ENCODE data around the gene KCNMA1.

KCNMA1 gene

DNA sequence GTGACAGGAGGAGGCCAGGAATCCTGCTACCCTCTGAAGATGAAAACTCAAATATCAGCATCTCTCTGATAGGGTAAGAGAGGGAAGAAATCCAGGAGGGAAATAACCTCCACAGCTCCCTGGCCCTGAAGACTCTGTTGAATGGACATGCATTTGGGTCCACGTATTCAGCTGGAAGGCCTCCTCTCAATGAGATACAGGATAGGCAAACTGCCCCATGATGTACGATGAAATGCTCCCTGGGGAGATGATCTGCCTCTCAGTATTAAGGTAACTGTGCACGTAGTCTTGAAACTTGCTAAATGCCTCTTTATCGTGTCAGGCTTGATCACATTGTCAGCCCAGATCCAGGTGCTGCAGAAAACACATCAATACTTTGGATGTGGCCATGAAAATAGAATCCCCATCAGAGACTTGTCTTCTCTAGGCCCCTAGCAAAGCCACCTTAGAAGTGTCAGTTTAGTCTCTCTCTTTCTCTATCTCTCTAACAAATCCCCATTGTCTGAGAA, 384.0 kb downstream of the KCNMA1 start:
- no peak for DNase-seq

DNA sequence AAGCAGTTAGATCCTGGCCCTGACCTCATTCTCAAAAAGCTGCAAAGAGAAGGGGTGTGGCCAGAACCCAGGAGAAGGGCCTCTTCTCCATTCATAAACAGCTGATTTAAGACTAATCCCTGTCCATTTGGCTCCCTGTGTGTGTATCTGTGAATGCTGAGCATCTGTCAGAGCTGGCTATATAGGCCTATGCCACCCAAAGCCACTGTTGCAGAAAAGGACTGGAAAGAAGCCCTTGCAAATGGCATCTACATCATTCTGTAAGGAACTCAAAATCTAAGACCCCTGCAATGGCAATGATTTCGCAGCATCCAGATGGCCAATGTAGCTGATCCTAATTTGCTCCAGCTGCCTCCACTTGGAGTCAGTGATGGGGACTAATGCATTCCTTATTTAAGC, 384.5 kb downstream of the KCNMA1 start:
- DNase-seq, result no peak

DNA sequence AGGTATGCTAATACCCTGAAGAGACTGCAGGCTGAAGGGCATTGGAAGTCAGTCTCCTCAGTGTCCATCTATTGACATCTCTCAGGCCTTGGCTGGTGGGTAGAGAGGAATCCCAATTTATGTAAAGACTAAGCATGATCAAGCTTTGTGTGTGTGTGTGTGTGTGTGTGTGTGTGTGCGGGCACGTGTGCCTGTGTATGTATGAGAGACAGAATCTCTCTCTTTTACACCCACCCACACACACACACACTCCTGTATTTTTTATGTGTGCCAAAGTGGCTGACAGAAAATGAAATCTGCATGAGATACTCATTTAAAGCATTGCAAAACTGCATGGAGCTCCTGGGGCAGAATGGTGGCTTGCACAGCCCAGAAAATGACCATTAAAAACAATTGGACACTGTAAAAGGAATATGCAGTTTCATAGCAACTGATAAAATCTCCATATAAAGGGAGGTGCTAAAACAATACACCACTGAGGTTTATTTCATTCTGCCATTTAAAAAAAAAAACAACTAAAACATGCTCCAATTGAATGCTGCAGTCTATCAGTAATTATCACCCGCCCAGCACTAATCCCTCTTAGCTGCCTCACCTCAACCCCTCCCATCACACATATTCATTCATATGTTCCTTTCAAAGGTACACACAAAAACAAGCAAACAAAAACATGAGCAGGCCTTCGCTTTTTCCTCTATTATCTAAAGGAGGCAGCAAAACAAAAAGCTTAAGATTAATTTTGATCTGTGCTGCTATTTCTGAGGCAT, 385.0 kb downstream of the KCNMA1 start:
- DNase-seq, result no peak

DNA sequence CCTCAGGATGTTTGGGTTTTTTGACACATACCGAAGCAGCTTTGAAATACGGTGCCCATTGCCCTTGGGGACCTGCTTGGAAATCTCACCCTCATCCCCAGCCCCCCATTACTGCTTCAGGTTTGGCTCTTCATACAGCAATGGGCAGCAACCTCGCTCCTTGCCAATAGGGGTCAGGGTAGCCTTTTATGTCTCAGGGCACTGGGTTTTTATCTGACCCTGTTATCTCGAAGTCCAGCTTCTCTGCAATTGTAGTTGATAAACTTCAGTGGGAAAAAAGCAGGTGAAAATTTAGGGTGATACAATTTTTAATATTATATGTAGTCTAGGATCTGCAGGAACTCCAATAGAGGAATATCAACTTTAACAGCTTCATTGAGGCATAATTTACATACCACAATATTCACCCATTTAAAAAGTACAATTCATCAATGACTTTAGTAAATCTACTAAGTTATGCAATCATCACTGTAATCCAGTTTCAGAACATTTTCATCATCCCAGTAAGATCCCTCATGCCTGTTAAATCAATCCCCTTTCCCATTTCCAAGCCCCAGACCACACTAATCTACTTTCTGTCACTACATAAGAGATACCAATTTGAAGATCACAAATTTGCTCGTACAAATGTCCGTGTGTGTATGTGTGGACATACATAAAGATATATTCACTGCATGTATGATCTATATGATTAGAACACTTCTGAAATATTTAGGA, 386.2 kb downstream of the KCNMA1 start:
- DNase-seq, result no peak

DNA sequence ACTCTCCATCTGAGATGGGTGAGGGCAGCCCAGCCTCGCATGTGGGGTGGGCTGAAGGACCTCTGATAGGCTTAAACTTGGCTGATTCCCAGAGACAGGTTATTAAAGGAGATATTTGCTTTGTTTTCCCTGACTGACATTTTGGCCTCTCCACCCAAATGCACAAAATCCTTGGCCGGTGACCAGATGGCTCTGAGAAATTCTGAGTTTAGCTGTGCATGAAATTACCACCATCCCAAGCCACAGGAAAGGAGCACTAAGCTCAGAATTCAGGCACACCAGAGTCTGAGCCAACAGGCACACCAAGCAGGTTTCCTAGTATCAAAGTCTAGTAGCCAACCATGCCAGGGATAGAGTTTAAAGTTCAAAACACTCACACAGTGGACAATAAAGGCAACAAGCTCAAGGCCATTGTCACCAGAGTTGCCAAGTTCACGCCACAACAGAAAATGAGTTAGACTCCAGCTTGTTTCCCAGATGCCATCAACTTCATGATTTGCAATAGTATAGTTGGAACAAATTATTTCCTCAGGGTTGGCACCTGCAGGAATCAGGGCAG, 387.6 kb downstream of the KCNMA1 start:
- no peak for DNase-seq

DNA sequence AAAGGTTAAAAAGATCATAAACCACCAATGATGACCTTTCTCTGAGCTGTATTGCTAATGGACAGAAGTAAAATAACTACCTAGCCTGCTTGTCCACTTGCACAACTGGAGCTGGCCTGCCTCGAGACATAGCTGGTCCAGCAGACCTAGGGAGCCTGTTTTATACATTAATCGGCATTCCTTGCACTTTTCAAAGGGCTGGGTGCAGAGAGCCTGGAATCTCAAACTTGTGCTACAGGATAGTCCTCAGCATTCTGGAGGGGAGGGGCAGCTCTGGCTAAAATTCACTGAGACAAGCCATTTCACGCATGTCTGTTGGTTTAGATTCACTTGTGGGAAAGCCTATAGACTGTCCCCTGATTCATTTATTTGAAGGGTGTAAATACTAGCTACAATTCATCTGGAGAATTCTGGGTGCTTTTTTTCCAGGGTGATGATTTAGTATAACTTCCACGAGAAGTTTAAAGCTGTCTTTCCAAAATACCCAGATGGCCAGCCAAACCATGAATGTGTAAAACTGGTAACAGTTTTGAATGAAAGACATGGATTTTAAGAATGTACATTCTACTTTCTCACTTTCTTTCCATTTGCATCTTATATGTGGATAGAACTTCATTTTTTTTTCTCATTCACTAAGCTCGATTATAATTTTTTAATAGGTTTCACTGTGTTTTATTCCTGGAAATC, 389.4 kb downstream of the KCNMA1 start:
- DNase-seq, result peak; percentile 38

DNA sequence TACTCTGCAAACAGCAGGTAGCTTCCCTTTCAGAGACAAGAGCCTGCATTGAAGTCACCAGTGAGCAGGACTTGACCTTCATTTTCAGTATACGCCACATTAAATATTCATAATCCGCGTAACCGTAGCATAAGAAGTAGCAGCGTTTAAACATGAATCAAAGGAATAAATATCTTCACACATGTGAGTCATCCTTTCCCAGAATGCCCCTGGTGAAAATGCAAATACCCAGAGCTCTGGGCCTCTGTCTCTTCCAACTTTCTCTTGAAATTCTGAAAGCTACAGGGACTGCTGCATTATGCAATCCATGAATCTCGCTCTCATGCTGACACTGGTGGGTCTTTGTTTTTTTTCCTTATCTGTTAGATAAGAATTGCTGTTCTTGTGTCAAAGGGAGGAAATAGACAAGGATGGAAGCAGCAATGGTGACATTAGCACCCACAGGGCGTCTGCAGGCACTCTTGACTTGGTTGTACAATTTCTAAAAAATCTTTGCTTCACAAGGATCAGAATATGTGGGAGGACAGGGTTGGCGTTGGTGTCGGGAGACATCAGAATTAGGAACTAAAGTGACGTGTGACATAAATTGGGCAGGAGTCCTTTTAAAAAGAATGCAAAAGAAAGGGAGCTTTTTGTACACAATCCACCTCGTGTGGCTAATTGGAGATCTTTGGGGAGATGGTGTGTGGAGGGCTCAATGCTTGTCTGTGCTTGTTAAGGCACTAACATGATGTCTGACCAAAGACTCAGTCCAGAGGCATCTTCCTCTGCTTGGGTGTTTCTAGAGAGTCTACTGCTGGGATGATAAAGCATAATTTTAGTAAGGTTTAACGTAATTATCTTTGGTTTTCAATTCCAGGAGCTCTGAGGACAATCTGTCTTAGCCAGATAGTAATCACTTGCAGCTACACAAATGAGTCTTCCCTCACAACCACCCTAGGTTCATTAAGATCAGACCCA, 390.3 kb downstream of the KCNMA1 start:
- no peak for DNase-seq

DNA sequence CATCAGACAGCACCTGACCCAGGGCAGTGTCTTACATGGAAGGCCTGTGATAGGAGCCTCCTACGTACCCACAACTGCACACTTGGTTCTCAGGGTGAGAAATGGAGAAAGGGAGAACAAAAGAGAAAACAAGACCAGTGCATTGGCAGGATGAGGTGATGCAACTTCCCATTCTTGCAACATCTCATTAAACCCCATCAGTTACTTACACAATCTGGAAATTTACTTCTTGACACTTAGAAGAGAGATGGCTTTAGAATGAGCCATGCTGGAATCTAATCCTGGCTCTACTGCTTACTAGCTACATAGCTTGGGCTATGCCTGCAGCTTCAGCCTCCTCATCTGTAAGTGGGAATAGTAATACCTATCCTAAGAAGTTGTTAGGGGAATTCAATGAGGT, 391.7 kb downstream of the KCNMA1 start:
- no peak for DNase-seq

DNA sequence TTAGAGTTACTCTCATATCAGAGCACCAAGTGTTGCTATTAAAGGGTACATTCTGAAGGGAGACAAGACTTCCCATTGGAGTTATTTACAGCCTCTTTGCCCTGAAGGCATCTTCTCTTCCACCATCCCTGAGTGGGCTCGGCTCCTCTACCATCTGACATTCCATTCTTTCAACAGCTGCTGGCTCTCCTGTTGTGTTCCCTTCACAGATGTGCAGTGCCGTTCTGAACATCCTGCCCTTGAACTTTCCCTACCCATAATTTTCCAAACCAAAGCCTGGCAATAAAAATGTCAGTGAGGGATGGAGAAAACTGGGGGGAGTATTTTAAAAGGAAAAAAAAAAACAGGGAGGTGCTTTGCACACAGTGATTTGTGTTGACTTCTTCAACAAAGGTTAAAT, 392.9 kb downstream of the KCNMA1 start:
- DNase-seq, result no peak

DNA sequence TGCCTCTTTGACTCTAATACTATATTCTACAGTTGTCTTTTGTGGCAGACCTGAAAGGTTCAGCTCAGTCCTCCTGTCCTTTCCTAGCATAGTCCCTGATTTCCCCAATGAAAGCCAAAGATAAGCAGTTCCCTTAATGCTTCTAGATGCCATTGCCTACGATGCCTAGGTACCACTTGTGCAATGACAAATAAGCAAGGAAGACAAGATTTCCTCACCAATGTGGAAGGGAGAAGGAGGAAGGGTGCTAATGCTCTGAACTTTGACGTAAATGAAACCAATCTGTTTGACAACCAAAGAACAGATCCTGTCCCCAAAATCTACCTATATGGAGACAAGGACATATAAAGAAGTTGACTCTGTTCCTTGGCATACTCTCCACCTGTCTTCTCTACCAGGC, 393.3 kb downstream of the KCNMA1 start:
- no peak for DNase-seq

DNA sequence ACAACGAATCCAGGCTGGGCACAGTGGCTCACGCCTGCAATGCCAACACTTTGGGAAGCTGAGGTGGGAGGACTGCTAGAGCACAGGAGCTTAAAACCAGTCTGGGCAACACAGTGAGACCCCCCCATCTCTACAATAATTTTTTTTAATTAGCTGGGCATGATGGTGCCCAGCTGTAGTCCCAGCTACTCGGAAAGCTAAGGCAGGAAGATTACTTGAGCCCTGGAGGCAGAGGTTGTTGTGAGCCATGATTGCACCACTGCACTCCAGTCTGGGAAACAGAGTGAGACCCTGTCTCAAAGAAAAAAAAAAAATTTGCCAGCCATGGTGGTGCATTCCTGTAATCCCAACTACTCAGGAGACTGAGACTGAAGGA, 396.3 kb downstream of the KCNMA1 start:
- no peak for DNase-seq

DNA sequence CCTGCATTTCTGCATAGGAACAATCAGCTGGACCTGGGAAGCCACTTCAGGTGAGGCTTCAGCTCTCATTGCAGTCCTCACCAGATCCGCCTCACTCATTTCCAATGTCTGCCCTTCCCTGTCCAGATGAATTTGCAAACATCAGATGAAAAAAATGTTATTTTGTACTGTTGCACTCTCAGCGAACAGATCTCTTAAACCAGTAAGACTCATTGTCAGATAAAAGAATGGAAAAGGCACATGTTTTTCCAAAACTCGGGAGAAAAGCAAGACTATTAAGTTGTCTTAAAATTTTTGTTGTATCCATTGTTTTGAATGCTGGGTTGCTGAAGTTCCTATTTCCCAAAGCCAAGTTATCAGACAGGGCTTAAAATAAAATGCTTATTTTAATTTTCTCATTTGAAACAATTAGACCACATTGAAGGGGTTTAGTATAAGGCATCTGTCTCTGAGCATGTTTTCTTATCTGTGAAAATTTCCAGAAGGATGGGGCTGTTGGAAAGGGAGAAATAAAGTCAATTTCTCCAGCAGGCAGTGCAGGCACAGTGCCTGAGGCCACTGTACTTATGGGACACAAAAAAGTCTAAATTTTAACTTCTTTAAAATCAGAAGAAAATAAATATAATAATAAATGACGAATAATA, 396.8 kb downstream of the KCNMA1 start:
- DNase-seq, result no peak

DNA sequence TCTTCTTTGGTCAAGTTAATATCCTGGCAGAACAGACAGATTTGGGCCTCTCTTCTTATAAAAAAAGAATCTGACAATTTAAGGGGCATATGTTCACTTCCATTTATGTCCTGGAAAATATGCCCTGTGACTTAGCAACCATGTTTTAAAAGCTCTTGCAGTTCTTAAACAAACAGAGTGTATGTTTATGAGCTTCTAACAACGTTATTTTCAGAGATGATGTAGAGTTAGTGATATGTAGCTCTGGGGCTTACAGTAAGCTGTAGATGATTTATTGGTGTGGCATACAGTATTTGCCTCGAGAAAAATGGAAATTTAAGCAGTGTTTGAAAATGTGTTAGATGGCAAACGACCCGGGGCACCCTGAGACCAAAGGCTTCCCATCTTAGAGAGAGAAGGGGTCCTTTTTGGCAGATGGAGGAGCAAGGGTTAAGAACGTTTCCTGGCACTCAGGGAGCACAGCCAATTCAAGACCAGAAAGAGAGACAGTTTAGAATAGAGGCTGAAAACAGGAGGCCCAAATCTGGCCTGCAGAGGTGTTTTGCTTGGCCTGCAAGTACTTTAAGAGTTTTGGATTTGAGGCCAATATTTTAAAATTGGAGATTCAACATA, 397.5 kb downstream of the KCNMA1 start:
- DNase-seq, result peak; percentile 49

DNA sequence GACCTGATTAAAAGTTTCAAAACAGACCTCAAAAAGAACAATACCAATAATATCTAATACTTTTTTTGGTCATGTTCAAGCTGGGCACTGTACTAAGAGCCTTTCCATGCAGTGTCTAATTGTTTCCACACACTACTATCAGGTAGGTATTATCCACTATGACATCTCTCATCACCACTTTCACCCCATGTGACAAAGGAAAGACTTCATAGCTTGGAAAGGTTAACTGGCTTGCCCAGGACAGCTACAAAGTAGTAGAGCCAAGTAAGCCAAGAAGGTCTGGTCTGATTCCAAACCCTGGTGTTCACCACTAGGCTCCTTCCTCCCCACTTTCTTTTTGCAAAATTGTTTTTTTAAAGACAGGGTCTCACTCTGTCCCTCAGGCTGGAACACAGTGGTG, 400.5 kb downstream of the KCNMA1 start:
- no peak for DNase-seq

DNA sequence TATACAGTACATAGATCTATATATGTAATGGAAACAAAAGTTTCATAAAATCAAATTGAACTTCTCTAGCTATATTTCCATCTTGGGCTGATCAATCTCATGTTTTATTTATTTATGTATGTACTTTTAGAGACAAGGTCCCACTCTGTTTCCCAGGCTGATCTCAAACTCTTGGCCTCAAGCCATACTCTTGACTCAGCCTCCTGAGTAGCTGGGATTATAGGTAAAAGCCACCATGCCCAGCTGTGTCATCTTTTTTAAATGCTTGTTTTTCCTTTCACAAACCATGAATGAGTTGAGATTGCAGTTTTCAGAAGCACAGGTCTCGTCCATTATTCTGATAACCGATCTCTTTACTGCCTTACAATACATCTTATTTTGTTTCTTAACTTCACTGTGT, 400.9 kb downstream of the KCNMA1 start:
- no peak for DNase-seq

DNA sequence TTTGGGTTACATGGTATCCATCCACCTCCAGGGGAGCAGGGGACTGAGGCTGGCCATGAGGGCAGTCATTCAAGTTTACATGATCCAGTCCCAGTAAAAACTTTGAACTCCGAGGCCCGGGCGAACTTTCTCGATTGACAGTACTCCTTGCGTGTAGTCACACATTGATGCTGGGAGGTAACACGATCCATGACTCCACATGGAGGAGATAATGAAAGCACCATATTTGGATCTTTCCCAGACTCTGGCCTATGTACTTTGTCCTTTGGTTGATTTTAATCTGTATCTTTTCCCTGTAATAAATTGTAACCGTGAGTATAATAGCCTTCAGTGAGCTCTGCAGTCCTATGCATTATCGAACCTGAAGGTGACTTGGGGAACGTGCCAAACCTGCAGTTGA, 401.6 kb downstream of the KCNMA1 start:
- no peak for DNase-seq

DNA sequence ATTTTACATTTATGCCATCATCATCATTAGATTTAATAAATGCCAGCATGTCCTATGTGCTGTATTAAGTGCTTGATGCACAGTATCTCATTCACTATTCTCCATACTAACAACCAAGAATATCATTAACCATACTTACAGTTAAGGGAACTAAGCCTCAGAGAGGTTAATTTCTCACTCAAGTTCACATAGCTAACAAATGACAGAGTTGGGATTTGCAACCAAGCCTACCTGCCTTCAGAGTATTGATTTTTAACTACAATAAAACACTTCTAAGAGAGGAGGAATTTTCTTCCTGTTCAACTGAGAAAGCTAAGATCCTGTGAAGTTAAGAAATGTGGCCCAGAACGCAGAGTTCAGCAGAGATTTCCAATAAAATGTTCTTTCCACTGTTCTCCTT, 403.0 kb downstream of the KCNMA1 start:
- DNase-seq, result no peak

DNA sequence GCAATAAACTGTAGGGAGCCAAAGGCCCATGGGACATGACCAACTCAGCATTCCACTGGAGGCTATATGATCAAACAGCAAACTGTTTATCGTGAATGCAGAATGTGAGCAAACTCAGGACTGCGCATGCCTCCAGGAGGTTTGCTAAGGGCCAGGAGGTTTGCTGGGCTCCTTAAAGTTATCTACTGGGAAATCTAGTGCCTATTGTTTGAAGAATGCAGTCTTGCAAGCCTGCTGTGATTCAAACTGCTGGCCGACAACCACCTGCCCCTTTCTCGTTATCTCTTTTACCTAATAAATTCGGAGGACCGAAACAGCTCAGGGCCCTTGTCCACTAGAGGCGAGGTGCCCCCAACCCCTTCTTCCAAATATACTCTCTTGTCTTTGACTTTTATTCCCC, 404.1 kb downstream of the KCNMA1 start:
- no peak for DNase-seq

DNA sequence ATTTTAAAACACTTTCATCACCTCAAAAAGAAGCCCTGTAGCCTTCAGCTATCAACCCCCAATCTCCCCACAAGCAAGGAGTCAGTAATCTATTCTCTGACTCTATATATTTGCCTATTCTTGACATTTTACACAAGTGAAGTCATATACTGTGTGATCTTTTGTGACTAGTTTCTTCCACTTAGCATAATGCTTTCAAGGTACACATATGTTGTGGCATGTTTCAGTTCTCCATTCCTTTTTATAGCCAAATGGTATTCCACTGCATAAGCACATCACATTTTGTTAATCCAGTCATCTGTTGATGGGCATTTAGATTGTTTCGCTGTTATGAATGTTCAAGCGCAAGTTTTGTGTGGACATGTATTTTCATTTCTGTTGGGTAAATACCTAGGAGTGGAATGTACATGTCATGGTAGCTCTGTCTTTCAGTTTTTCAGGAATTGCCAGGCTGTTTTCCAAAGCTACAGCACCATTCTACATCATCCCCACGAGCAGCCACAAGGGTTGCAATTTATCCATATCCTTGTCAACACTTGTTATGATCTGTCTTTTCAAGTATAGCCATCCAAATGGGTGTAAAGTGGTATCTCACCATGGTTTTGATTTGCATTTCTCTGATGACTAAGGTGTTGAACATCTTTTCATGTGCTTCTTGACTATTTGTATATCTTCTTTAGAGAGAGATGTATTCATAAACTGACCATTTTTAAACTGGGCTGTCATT, 405.6 kb downstream of the KCNMA1 start:
- DNase-seq, result no peak

DNA sequence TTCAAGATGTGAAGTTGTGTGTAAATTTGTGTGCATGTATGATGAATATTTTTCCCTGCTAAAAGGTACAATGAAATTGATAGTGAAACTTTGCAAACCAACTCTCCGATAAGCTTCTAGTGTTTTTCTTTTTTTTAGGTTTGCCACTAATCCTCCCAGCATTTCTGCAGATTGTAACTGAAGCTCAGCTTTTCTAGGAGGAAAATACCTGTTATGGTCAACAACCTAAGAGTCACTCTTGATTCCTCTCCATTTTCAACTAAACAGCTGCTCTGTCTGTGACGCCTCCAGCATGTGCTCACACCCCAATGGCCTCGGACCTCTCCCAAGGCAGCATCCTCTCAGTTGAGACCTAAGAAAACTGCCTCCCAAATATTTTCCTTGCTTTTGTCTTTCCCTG, 406.2 kb downstream of the KCNMA1 start:
- no peak for DNase-seq

DNA sequence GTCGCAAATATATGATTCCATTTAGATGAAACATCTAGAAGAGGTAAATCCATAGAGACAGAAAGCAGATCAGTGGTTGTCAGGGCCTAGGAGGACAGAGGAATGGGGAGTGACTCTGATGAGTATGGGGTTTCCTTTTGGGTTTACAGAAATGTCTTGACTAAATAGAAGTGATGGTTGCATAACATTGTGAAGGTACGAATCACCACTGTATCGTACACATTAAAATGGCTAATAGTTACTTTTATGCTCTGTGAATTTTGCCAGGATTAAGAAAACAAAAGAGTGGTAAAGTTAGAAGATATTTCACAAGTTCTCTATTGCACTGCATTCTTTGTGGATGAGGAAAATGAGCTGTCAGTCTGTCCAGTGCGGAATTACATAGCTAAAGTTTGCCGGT, 407.4 kb downstream of the KCNMA1 start:
- DNase-seq, result no peak
